IMR-90 (cell line): Measurements from ENCODE around the gene SLC38A7.

Experiments used
- CHD1 ChIP-seq: IDR thresholded peaks from 2 replicates; pipeline ENCODE4 v1.6.1; 2012; ENCODE audit warnings: low read depth, low read length, improper control_type of control experiment
- CTCF ChIP-seq: conservative IDR thresholded peaks from 2 replicates; pipeline ENCODE4 v1.5.1; 2012; ENCODE audit warnings: mild to moderate bottlenecking, low read depth, low read length, improper control_type of control experiment
- FOS ChIP-seq: fragments of 150-350 bp; IDR thresholded peaks from 2 replicates; pipeline ENCODE4 v1.6.1; 2016; ENCODE audit warnings: low read depth, low read length
- MXI1 ChIP-seq: IDR thresholded peaks from 2 replicates; pipeline ENCODE4 v1.6.1; 2012; ENCODE audit warnings: low read depth, mild to moderate bottlenecking, low read length, moderate library complexity, borderline replicate concordance
- NFE2L2 ChIP-seq: fragments of 150-350 bp; IDR thresholded peaks from 2 replicates; pipeline ENCODE4 v1.6.1; 2016; ENCODE audit warnings: low read depth, mild to moderate bottlenecking, low read length
- POLR2A ChIP-seq: IDR thresholded peaks from 2 replicates; pipeline ENCODE4 v1.6.1; 2012; ENCODE audit warnings: mild to moderate bottlenecking, low read depth, low read length
- RAD21 ChIP-seq: IDR thresholded peaks from 2 replicates; pipeline ENCODE4 v1.6.1; 2012; ENCODE audit warnings: low read length, improper control_type of control experiment
- RCOR1 ChIP-seq: IDR thresholded peaks from 2 replicates; pipeline ENCODE4 v1.6.1; 2012; ENCODE audit warnings: mild to moderate bottlenecking, low read length, improper control_type of control experiment; ENCODE audit not compliant: insufficient replicate concordance
- RFX5 ChIP-seq: IDR thresholded peaks from 2 replicates; pipeline ENCODE4 v1.8.0; 2012; ENCODE audit warnings: low read depth, mild to moderate bottlenecking, low read length, moderate library complexity
- SMC3 ChIP-seq: fragments of 150-350 bp; IDR thresholded peaks from 2 replicates; pipeline ENCODE4 v1.6.1; 2016; ENCODE audit warnings: low read depth, mild to moderate bottlenecking, antibody characterized with exemption, low read length, moderate library complexity
- USF2 ChIP-seq: fragments of 150-350 bp; IDR thresholded peaks from 2 replicates; pipeline ENCODE4 v1.6.1; 2017; ENCODE audit warnings: mild to moderate bottlenecking, antibody characterized with exemption, low read length, low read depth

GRCh38 chr16:58679763-58680162 is 4.8 kb downstream of the SLC38A7 start:
- TF ChIP-seq CTCF (no peak), RCOR1 (no peak), POLR2A (no peak), RFX5 (no peak), NFE2L2 (no peak), CHD1 (no peak), SMC3 (no peak), USF2 (no peak), RAD21 (no peak), FOS (no peak), MXI1 (no peak)
